Measurements from ENCODE around the gene LEMD1.

Gene LEMD1, protein sequence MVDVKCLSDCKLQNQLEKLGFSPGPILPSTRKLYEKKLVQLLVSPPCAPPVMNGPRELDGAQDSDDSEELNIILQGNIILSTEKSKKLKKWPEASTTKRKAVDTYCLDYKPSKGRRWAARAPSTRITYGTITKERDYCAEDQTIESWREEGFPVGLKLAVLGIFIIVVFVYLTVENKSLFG

DNA sequence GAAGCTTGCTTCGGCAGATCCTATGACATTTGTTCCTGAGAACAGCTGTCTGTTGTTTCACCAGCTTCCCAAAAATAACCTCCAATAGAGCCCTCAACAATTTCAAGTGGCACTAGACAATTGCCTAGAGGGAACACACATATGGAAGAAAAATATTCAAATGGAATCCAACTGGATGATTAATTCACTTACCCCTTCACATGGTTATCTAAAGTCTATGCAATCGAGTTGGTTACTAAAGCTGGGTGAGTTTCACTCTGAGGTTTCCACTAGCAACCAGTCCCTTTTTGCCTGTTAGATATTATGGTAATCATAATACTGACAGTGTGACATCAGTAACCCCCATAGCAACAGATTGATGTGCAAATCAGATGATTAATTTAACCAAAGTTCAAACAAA is at the start of gene LEMD1:
Gene LEMD1 (minus strand): TSS at position 259 of the 400 bp plus-strand sequence. CDS start 1,520 bp downstream, outside the sequence.
- in situ Hi-C loops (cut with MboI; ENCODE audit: low sequenced_read_pairs): no loop called here

DNA sequence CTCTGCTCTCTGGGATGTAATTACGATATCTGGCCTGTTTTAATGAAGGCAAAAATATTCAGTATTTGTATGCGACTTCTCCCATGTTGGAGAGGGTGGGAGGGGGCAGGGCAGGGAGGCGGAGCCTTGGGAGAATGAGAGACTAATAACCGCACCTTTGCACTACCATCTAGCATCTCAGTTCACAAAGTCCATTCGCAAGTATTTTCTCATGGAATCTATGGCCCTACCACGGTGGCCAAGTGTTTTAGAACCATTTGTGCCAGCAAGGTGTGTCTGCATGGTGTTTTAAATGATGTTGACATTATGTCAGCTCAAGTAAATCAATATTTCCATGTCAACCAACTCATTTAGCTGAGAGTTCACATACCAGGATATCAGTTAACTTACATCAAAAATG is 48.3 kb upstream of the LEMD1 start:
- in situ Hi-C loops (cut with MboI; ENCODE audit: low sequenced_read_pairs): no loop called here

DNA sequence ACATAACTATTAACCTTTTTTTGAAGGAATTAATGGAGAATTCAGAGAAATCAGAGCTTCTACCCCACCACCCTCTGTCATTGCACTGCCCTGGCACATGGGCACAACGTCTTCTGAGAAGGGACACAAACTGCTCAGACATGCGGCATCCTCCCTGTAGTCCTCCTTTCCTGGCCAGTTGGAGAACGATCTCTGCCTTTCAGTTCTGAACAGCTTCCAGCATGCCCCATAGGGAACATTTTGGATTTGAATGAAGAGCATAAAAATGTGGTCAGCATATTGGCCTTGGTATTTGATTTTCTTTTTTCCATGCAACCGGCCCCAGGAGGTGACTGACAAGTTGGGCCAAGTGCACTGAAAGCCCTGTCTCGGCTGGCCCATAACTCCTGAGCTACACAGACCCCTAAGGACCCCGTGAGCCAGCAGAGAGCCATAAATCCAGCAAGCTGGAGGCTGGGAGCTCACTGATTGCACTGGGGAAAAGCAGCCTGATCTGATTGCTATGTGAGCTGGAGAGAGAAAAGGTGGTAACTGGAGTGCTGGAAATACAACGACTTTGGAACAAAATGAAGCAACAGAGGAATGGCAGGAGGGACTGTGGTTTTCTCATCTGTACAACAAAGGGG is 44.9 kb upstream of the LEMD1 start:
- in situ Hi-C loops (cut with MboI; ENCODE audit: low sequenced_read_pairs): no loop called here

DNA sequence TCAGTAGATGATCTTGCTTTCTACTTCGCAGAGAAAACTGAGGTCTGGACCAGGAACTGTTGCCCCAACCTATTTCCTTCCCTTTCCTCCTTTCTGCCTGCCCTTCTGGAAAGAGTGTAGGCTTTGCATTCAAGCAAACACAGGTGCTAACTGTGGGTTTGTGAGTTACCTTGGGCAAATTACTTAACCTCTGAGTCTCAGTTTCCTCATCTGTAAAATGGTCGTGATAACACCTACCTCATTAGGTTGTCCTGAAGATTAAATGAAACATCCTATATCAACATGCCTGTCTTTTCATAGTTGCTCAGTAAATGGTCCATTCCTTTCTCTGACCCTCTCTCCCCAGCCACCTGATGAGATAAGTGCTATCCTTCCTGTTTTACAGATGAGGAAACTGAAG is 43.5 kb upstream of the LEMD1 start:
- in situ Hi-C loops (cut with MboI; ENCODE audit: low sequenced_read_pairs): no loop called here

DNA sequence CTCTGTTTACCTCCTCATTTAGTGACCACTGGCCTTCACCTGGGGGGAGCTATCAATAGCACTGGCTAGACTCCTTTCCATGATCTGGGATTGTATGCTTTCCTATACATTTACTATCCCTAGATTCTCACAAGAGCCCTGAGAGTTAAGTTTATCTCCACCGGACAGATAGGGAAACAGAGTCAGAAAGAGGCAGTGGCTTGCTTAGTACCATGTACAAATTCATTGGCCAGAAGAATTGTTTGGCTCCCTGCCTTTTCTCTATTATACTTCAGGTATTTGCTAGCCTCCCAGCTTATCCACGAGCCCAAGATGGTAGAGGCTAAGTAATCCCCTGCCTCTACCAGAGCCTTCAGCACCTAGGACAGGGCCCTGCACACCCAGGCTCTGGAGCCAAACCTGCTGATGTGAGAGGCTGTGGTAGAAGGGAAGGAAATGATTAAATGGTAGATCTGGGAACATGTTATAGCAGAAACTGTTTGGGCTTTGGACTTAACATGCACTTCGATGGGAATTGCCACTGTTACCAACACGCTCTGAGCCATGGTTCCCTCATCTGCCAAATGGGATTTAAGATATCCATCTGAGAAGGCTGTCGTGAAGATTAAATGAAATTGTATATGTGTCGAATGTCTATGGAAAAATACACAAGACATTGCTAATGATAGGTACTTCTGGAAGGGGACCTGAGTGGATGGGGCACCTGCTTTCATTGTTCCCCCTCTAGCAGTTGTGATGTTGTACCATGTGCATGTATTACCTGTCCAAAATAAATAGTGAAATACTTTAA is 37.1 kb upstream of the LEMD1 start:
- in situ Hi-C loops (cut with MboI; ENCODE audit: low sequenced_read_pairs): no loop called here

DNA sequence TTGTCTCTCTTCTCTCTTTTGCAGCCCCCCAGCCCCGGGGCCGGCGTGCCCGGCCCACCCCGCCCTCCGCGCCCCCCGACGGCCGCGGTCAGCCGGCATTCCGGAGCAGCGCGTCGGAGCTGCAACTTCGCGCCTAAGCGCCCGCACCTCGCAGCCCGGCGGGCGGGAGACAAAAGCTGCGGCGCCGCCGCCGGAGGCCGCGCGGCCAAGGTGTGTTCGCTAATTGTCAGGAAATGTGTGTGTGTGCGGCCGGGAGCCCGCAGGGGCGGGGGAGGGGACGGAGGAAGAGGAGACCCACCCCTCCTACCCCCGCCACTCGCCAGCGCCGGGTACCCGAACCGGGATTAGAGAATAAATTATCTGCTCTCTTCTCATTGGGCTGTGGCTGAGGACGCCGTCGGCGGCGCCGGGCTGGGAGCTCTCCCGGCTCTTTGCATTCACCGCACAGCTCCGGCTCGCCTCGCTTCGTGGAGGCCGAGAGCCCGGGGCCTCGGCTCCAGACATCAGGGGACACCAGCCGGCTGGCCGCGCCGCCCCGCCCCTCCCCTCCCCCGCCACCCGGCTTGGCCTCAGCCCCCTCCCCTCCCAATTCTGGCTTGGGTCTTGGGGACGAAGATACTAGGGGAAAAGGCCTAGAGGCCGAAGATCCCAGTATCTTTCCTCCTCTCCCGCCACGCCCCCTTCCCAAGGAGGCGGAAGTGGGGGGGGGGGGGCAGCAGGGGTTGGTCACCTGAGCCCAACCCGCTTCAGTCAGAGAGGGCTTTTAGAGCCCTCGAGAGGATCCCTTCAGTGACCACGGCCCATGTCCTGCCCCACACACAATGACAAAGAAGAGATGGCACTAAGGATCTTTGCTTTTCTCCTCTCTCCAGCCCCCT is 35.3 kb upstream of the LEMD1 start:
- in situ Hi-C loops (cut with MboI; ENCODE audit: low sequenced_read_pairs): no loop called here

DNA sequence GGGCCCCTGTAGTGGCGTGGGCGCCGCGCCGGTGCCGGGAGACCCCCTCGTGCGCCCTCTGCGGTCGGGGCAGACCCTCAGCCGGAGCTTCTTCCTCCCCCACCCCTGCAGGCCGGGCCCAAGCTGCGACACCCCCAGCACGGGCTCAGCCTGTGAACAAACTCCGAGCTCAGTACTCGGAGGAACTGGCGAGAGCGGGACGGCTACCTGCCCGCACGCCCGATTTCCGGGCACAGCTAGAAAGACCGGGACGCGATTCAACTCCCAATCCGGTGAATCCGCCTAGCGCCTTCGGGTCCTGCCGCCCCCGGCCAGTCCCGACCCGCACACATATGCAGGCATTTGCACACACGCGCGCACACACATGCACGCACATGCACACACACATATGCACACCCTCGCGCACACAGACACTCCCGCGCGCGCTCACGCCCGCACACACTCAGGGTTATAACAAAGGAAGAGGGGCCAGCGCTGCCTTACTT is 34.6 kb upstream of the LEMD1 start:
- in situ Hi-C loops (cut with MboI; ENCODE audit: low sequenced_read_pairs): no loop called here

DNA sequence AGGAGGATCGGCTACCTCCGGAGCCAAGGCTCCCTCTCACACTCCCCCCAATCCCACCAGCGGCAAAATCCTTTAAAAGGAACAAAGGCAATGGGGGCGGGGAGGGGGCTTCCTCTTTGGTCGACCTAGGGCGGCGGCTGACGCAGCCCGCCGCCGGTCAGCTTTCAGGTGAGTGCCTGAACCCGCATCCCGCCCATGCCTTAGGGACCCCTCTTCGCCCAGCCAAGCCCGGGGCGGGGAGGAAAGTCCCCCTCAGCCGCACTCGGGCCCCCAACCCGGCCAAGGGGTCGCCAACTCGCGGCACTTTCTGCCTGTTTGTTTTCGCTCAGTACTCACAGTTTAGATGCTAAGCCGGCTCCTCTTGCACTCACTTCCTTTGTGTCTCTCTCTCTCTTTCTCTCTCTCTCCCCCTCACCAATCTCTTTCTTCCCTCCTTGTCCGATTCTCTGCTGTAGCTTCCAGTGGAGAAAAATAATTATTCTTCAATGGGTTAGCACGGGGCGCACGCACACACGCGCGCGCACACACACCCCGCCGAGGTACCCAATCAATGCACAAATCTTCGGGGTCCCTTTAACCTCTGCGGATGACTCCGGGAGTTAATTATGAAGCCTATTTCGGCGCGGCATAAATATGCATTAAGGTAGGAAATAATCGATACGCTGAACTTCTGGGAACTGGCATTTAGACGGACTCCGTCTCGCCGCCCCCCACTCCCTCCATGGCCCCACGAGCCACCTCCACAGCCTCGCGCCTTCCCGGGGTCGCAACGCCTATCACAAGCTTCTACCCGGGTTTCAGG is 33.9 kb upstream of the LEMD1 start, which contains the start of gene BLACAT1:
Gene BLACAT1 (minus strand): TSS at position 465 of the 802 bp plus-strand sequence.
- in situ Hi-C loops (cut with MboI; ENCODE audit: low sequenced_read_pairs): no loop called here

DNA sequence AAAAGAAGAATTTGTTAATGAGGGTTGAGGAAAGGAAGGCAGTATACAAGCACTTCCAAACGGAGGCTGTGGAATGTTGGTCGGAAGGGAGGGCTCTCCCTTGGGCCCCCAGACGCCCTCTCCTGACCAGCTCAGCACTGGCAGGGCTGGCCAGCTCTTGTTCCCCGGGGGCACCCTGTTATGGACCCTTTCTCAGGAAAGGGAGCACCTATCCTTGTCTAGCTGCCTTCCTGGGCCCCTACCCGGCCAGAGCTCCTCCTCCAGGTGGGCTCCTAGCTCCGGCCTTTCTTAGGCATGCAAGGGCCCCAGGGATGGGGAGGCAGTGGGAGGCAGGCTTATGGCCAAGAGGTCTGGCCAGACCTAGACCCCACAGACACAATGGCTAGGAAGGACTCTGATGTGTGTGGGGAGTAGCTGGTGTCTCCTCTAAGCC is 33.1 kb upstream of the LEMD1 start:
- in situ Hi-C loops (cut with MboI; ENCODE audit: low sequenced_read_pairs): no loop called here

DNA sequence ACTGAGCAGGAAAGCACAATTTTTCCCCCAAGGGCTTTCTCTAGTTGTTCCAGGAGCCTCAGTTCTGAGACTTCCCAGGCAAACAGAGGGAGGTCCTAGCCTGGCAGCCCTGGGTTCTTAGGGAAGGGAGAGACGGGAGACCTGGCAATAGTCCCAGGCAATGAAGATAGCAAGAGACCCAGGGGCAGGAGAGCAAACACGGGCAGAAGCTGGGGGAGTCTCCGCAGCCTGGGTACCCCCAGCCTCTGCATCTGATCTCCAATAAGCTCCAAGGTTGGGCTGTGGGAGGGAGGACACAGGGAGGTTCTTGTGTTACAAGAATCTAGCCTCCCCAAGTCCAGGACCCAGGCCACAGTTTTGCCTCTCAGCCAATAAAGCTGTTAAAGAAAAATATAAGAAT is 31.6 kb upstream of the LEMD1 start:
- in situ Hi-C loops (cut with MboI; ENCODE audit: low sequenced_read_pairs): no loop called here

DNA sequence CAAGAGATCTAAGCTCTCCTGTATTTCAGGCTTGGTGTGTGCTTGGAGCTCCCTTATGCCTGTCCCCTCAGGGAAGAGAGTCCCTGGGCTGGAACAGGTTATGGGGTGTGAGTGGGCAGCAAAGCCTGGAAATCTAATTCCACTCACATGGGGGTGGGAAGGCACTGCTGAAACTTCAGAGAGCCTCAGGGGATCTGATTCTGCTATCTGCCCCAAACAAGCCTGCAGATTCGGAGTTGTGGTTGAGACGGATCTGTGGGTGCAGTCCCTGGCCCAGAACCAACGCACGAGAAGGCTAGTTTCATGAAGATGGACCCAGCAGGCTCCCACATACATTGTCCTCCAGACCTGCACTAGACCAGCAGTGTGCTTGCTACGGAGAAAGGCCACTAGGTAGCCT is 31.1 kb upstream of the LEMD1 start:
- in situ Hi-C loops (cut with MboI; ENCODE audit: low sequenced_read_pairs): no loop called here

DNA sequence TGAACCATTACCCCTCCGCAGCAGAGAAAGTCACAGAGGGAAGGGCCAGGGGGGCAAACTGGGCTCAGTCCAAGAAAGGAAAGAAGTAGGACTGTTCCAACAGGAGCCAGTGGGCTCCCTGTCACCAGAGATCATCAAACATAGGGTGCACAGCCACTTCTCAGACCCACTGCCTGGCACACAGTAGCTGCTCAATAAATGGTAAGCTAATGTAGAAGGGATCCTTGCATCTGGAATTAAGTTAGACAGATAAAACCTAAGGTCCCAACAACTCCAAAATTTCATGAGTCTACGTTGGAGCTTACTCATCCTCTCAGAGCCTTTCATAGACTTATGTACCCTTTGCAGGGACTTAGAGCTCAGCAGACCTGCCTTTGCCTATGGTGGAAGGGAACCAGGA is 30.5 kb upstream of the LEMD1 start:
- in situ Hi-C loops (cut with MboI; ENCODE audit: low sequenced_read_pairs): no loop called here

DNA sequence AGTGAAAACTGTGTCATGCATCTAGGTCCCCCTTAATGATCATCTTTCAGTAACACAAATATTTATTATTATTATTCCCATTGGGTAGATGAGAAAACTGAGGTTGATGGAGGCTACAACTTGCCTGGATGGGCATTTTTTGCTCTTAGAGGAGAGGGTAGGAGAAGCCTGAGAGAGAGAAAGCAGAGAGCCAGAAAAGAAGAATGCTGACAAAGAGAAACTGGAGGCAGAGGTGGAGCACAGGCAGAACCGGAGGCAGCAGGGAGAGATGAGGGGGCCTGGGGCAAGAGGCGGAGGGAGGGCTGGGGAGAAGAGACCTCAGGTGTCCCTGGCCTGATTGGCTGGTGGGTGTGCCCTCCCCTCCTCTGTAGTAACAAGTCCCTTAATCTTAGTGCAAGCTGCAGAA is 29.9 kb upstream of the LEMD1 start:
- in situ Hi-C loops (cut with MboI; ENCODE audit: low sequenced_read_pairs): no loop called here

DNA sequence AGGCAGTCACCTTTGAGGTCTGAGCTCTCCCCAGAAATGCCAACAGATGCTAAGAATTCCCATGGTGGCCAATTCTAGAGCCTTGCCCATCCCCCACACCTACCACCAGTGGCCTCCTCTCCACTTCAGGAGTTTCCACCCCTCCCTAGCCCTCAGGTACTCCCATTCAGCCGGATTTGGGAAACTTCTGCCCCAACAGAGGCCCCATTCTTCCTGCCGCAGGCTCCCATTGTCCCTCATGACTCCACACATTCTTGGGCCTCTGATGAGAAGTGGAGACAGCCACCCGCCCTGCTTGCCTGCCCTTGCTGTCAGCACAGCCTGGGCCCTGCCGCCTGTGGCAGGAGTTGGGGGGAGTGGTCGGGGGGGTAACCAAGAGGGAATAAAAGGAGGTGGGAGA is 29.3 kb upstream of the LEMD1 start:
- in situ Hi-C loops (cut with MboI; ENCODE audit: low sequenced_read_pairs): no loop called here

DNA sequence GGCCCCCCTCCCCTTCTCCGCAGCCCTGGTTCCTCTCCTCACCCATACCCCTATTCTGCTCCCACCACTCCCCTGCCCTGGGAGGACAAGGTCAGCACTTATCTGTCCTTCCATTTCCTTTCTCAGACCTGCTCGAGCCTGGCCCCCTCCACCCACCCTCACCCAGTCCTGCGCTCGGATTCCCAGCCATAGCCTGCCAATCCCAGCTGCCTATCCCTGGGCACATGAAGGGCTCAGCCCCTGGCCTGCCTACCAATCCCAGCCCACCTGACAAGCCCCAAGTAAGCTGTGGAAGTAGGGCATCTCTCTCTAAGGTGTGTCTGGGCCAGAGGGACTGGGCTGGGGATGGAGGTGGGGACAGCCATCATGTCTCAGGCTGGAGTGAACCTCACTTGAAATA is 28.6 kb upstream of the LEMD1 start:
- in situ Hi-C loops (cut with MboI; ENCODE audit: low sequenced_read_pairs): no loop called here

DNA sequence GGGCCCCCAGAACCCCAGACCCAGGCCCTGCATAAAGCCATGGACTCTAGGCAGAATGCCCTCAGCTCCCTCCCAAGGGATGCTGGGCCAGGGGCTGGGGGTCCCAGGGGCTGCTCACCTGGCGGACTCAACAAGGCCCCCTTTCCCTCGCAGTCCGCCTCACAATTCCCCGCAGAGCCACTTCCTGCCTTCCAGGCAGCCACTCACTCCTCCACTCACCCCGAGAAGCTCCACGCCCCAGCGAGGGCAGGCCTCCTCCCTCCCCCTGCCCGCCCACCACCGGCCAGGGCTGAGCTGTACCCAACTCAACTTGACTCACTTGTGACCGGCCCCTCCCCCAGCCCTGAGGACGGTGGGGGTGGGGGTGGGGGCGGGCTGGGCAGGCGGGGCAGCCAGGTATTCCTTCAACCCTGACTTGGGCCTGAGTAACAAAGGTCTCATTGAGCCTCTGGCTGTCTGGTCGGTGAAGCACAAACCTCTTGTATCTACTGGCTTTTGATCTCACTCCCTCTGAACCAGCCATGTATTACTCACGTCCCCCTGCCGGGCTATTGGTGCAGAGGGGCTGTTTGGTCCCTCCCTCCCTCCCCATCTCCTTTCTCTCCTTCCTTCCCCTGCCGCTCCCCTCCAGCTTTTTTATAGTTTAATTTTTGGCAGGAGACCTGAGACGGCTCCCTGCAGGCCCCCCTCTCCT is 28.0 kb upstream of the LEMD1 start:
- in situ Hi-C loops (cut with MboI; ENCODE audit: low sequenced_read_pairs): no loop called here

DNA sequence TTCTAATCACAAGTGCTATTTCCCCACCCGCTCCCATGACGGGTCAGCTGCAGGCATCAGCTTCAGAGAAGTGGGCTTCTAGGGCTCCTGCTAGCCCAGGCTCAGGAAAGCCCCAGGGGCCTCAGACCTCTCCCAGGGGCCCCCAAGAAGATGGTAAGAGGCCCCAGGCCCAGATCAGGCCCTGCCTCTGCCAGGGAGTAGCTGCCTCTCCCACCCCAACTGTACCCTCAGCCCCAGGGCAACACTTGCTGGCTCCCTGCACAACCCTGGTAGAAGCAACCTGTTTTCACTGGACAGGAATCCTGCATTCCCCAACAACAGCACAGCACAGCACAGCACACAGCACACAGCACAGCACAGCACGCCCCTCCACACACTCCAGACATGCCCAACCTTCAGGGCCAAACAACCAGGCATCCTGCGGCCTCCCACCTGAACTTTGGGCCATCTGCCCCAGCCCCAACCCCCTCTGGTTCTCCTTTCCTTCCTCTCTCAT is 27.4 kb upstream of the LEMD1 start:
- in situ Hi-C loops (cut with MboI; ENCODE audit: low sequenced_read_pairs): no loop called here

DNA sequence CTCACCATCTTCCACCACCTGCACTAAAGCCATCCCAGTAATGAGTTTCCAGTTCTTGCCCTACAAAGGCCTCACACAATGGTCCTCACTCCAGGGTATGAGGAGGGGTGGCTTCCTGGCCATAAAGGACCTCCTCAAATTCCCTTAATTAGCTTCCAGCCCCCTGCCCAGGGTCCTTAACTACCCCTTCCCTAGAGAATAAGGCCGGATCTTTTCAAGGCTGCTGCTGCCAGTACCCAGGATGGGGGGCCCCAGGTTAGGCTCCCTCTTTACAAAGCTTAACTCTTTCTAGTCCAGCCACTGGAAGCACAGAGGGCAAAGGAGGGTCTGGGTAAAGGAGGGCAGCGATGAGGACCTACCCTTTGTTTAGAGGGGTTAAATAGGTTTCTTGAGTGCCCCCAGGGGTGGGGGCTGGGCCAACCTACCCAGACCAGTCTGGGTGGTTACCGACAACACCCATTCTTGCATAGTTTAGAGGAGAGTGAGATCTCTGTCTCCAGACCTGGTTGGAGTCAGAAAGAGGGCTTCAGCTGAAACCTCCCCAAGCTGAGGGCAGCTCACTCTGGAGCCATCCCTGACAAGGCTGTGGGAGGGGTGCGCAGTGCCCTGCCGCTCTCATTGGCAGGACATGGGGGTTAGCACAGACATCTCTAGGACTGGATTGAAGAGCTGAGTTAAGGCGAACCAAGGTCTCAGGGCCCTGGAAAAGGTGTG is 26.8 kb upstream of the LEMD1 start:
- in situ Hi-C loops (cut with MboI; ENCODE audit: low sequenced_read_pairs): no loop called here

Data from hTERT RPE-1 (cell line).